Measurements from ENCODE around the gene PTPN21. TPM values are rescaled to one million over a fixed set of nuclear protein-coding genes. Genes with fewer than 3 reads are reported as not detected.

The PTPN21 gene
- total and polyA plus RNA-seq, 7 donors: 4.7 to 27.3 (median 14.8) TPM

DNA sequence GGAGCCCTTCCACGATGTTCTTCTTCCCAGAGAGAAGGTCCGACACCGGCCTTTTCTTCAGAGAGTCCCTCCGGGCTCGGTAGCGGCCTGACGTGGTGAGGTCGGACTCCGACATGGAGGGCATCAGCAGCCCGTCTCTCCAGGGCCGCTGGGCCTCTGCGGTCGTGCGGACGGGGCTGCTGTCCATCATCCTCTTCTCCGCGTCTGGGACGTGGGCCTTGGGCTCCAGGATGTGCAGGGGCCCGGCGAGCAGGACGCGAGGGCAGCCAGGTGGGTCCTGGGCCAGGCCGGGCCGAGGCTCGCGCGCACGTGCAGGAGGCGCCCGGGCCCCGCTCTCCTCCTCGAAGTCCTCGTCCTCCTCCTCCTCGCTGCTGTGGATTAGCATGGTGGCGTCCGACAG, 75.9 kb downstream of the PTPN21 start:
- no peak overlapping the region for H3K4me3 ChIP-seq
- no peaks in the 10 kb centered on the region for H3K4me1 ChIP-seq
- H3K27me3 ChIP-seq (ENCODE audit: insufficient read depth in 3 of 3, low read length in 2 of 3): no peaks in the 10 kb centered on the region
- H3K36me3 ChIP-seq (ENCODE audit: insufficient read depth in 1 of 2, low read depth in 1 of 2): peaks cover 9 to 79% of the 10 kb centered on the region in 2 donors
- ATAC-seq (no peak), DNase-seq (no peak)
- TF ChIP-seq, protein P1, sequence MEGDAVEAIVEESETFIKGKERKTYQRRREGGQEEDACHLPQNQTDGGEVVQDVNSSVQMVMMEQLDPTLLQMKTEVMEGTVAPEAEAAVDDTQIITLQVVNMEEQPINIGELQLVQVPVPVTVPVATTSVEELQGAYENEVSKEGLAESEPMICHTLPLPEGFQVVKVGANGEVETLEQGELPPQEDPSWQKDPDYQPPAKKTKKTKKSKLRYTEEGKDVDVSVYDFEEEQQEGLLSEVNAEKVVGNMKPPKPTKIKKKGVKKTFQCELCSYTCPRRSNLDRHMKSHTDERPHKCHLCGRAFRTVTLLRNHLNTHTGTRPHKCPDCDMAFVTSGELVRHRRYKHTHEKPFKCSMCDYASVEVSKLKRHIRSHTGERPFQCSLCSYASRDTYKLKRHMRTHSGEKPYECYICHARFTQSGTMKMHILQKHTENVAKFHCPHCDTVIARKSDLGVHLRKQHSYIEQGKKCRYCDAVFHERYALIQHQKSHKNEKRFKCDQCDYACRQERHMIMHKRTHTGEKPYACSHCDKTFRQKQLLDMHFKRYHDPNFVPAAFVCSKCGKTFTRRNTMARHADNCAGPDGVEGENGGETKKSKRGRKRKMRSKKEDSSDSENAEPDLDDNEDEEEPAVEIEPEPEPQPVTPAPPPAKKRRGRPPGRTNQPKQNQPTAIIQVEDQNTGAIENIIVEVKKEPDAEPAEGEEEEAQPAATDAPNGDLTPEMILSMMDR (IDR thresholded peaks at IDR 0.05): no peak
- no peak overlapping the region for H3K27ac ChIP-seq
- WGBS, 3 donors: 96 to 97% (median 96%) methylated on average over 34 to 36 of the region's 36 CpGs
- H3K9me3 ChIP-seq: no peaks in the 10 kb centered on the region
- intact Hi-C loops (cut with DNase I): no loop called here

DNA sequence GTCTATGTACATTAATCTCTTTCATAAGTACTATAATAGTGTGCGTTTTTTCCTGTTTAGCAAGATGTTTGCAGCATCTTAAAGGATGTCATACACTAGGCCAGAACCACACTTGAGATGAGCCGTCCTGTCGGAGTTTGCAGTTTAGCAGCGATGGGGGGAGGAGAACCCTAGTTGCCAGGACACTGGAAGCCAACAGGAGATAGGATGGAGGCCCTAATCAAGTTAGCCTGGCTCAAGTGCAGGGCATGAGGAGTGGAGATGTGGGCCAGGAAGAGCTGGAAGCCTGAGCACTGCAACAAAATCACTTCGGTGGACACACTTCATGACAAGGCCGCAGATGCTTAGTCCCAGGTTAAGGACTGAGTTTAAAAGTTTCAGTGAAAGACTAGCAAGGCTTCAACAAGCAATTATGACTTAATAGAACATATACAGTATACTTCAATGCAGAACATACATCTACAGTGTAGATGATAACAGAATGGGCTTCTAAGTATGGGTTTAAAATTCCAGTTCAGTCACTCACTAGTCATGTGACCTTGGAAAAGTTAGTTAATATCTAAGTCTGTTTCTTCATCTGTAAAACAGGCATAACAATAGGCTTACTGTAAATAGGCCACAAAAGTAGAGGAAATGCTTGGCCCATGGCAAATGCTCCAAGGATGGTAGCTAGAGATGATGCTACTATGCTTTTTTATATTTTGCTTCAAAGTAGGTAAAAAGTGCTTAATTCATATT, 77.1 kb downstream of the PTPN21 start:
- H3K4me3 ChIP-seq: no peak overlapping the region
- ATAC-seq (no peak), DNase-seq (no peak)
- H3K9me3 ChIP-seq: no peaks in the 10 kb centered on the region
- peaks cover 6 to 80% of the 10 kb centered on the region in 2 donors for H3K36me3 ChIP-seq (ENCODE audit: insufficient read depth in 1 of 2, low read depth in 1 of 2)
- no peak overlapping the region for H3K27ac ChIP-seq
- H3K4me1 ChIP-seq: no peaks in the 10 kb centered on the region
- TF ChIP-seq, protein P1 (IDR thresholded peaks at IDR 0.05): no peak
- no peaks in the 10 kb centered on the region for H3K27me3 ChIP-seq (ENCODE audit: insufficient read depth in 3 of 3, low read length in 2 of 3)
- 89 to 93% (median 91%) methylated on average over 6 of the region's 6 CpGs for WGBS, 3 donors
- intact Hi-C loops (cut with DNase I): no loop called here

DNA sequence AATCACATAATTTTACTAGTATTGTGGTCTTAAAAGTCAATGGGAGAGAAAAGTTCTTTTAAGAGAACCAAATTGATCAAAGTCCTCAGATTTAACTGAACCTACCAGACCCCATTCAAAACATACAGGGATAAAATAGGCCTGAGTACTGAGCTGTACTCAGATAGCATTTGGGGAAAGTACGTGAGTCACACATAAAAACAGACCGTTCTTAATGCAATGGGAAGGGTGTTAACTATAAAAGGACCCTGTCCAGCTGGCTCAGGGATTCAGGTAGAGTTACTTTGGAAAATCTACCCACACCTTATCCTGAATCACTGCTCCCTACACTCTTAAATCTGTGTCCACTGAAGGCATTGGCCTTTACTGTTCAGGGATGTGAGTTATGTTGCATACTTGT, 78.0 kb downstream of the PTPN21 start:
- no peak for ATAC-seq
- H3K4me3 ChIP-seq: no peak overlapping the region
- 85 to 95% (median 87%) methylated on average over 2 of the region's 2 CpGs for WGBS, 3 donors
- intact Hi-C loops (cut with DNase I): no loop called here
- H3K36me3 ChIP-seq (ENCODE audit: insufficient read depth in 1 of 2, low read depth in 1 of 2): peaks cover 6 to 81% of the 10 kb centered on the region in 2 donors
- H3K27me3 ChIP-seq (ENCODE audit: insufficient read depth in 3 of 3, low read length in 2 of 3): no peaks in the 10 kb centered on the region
- no peak for DNase-seq
- TF ChIP-seq, protein P1 (IDR thresholded peaks at IDR 0.05): no peak
- H3K27ac ChIP-seq: no peak overlapping the region
- H3K9me3 ChIP-seq: no peaks in the 10 kb centered on the region
- no peaks in the 10 kb centered on the region for H3K4me1 ChIP-seq

DNA sequence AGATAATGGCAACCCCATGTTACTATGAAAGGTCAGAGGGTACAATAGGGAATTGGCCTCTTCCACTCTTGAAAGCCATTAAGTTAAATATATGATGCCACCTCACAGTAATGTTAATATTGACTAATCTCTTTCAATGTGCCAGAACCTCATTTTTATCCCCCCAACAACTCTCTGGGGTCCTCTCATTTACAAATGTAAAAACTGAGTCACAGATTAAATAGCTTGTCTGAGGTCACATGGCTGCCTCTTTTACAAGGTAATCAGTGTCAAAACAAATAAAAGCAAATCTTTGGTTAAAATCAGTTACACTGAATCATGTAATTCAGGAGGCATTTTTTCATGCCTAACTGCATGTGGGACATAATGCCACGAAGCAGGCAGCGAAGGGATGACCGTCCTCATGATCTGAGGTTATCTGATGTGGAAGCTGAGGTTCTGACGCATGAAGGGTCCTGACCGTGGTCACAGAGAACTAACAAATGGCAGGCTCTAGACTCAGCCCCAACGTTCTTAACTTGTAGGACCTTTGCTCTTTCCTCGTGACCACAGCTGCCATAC, 78.5 kb downstream of the PTPN21 start:
- H3K4me3 ChIP-seq: no peak overlapping the region
- H3K4me1 ChIP-seq: no peaks in the 10 kb centered on the region
- no peak for ATAC-seq
- no peaks in the 10 kb centered on the region for H3K9me3 ChIP-seq
- TF ChIP-seq, protein P1 (IDR thresholded peaks at IDR 0.05): no peak
- H3K36me3 ChIP-seq (ENCODE audit: insufficient read depth in 1 of 2, low read depth in 1 of 2): peaks cover 6 to 85% of the 10 kb centered on the region in 2 donors
- 76 to 94% (median 85%) methylated on average over 7 of the region's 7 CpGs for WGBS, 3 donors
- no peak overlapping the region for H3K27ac ChIP-seq
- no peak for DNase-seq
- H3K27me3 ChIP-seq (ENCODE audit: insufficient read depth in 3 of 3, low read length in 2 of 3): no peaks in the 10 kb centered on the region
- intact Hi-C loops (cut with DNase I): no loop called here
